ENCODE results near the gene HLA-DOA.

Gene HLA-DOA

GRCh38 chr6:33015798-33016197 is 6.4 kb upstream of the HLA-DOA start:
- DNase-seq = no peak

GRCh38 chr6:33014841-33015634 is 5.6 kb upstream of the HLA-DOA start:
- no peak for DNase-seq

- no peak for DNase-seq
These were observed 4.2 kb upstream of the HLA-DOA start for GRCh38 chr6:33013608-33014007.

- DNase-seq = no peak
These were observed 965 bp upstream of the HLA-DOA start for GRCh38 chr6:33010356-33010755.

- DNase-seq = no peak
These were observed 1.5 kb downstream of the HLA-DOA start for GRCh38 chr6:33007831-33008400.

GRCh38 chr6:33004940-33005339 is 4.5 kb downstream of the HLA-DOA start:
- no peak for DNase-seq

GRCh38 chr6:33001685-33002084 is 7.7 kb downstream of the HLA-DOA start:
- DNase-seq = no peak

- no peak for DNase-seq
These were observed 9.3 kb downstream of the HLA-DOA start for GRCh38 chr6:33000055-33000454.

GRCh38 chr6:32995448-32995847 is 13.9 kb downstream of the HLA-DOA start:
- no peak for DNase-seq

- DNase-seq = no peak
These were observed 15.9 kb downstream of the HLA-DOA start for GRCh38 chr6:32993363-32993973.

- DNase-seq = no peak
These were observed 17.4 kb downstream of the HLA-DOA start for GRCh38 chr6:32991972-32992371.

GRCh38 chr6:32989368-32989767 is 20.0 kb downstream of the HLA-DOA start:
- DNase-seq = no peak

GRCh38 chr6:32984622-32985389 is 24.6 kb downstream of the HLA-DOA start:
- DNase-seq = peak; percentile 95

- DNase-seq = no peak
These were observed 25.3 kb downstream of the HLA-DOA start for GRCh38 chr6:32983964-32984621.

GRCh38 chr6:32983493-32983848 is 25.9 kb downstream of the HLA-DOA start:
- DNase-seq = no peak

- DNase-seq = no peak
These were observed 26.5 kb downstream of the HLA-DOA start for GRCh38 chr6:32982702-32983492.

- DNase-seq = no peak
These were observed 27.2 kb downstream of the HLA-DOA start for GRCh38 chr6:32982084-32982701.

- no peak for DNase-seq
These were observed 28.8 kb downstream of the HLA-DOA start for GRCh38 chr6:32980488-32981038.

GRCh38 chr6:32979720-32980487 is 29.5 kb downstream of the HLA-DOA start:
- no peak for DNase-seq

- no peak for DNase-seq
These were observed 31.5 kb downstream of the HLA-DOA start for GRCh38 chr6:32977953-32978324.
